ENCODE measurements around the gene SGMS1.

DNA sequence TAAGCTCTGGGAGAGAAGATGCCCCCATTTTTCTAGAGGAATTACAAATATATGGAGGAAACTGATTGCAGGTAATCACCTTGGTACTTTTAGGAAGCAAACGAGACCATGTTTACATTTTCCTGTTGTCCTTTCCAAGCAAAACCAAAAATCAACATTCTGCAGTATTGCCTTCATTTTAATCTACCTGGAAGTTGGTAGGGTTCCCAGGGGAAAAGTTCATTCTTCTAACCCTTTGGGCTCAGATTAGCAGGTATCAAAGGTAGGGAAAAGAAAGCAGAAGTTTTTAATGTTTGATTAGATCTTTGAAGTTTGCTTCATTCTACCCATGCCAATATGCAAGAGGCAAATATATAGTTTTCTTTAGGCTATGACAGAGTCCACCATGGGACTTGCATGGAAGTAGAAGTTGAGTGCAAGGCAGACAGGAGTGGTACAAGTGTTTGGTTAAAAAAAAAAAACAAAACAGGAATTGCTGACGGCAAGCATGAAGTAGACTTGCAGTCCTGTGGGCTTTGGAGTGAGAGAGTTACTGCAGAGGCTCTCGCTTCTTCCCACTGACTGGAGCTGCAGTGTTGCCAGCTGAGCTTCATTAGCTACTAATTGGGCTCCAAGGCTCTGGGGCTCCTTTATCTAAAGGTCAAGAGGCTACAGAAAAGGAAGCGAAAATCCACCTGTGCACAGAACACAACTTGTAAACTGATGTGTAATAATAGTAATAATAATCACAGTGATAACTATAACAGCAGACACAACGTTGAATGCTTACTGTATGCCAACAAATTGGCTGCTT lies 343.5 kb downstream of the SGMS1 start:
- no peak for TF ChIP-seq EZH2phosphoT487 (IDR thresholded peaks at IDR 0.05; ENCODE audit: unreplicated experiment)
- TF ChIP-seq, protein P1, sequence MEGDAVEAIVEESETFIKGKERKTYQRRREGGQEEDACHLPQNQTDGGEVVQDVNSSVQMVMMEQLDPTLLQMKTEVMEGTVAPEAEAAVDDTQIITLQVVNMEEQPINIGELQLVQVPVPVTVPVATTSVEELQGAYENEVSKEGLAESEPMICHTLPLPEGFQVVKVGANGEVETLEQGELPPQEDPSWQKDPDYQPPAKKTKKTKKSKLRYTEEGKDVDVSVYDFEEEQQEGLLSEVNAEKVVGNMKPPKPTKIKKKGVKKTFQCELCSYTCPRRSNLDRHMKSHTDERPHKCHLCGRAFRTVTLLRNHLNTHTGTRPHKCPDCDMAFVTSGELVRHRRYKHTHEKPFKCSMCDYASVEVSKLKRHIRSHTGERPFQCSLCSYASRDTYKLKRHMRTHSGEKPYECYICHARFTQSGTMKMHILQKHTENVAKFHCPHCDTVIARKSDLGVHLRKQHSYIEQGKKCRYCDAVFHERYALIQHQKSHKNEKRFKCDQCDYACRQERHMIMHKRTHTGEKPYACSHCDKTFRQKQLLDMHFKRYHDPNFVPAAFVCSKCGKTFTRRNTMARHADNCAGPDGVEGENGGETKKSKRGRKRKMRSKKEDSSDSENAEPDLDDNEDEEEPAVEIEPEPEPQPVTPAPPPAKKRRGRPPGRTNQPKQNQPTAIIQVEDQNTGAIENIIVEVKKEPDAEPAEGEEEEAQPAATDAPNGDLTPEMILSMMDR (conservative IDR thresholded peaks at IDR 0.05; ENCODE audit: low read depth in 2 of 2) = no peak
- TF ChIP-seq, protein P2, sequence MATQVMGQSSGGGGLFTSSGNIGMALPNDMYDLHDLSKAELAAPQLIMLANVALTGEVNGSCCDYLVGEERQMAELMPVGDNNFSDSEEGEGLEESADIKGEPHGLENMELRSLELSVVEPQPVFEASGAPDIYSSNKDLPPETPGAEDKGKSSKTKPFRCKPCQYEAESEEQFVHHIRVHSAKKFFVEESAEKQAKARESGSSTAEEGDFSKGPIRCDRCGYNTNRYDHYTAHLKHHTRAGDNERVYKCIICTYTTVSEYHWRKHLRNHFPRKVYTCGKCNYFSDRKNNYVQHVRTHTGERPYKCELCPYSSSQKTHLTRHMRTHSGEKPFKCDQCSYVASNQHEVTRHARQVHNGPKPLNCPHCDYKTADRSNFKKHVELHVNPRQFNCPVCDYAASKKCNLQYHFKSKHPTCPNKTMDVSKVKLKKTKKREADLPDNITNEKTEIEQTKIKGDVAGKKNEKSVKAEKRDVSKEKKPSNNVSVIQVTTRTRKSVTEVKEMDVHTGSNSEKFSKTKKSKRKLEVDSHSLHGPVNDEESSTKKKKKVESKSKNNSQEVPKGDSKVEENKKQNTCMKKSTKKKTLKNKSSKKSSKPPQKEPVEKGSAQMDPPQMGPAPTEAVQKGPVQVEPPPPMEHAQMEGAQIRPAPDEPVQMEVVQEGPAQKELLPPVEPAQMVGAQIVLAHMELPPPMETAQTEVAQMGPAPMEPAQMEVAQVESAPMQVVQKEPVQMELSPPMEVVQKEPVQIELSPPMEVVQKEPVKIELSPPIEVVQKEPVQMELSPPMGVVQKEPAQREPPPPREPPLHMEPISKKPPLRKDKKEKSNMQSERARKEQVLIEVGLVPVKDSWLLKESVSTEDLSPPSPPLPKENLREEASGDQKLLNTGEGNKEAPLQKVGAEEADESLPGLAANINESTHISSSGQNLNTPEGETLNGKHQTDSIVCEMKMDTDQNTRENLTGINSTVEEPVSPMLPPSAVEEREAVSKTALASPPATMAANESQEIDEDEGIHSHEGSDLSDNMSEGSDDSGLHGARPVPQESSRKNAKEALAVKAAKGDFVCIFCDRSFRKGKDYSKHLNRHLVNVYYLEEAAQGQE (IDR thresholded peaks at IDR 0.05; ENCODE audit: unreplicated experiment) = no peak
- TF ChIP-seq EZH2 (IDR thresholded peaks at IDR 0.05; ENCODE audit: low read depth, unreplicated experiment) = no peak
- TF ChIP-seq ZNF114 (CRISPR knock-in tag; IDR thresholded peaks at IDR 0.05) = no peak
- no peak for TF ChIP-seq ZNF331 (CRISPR knock-in tag; IDR thresholded peaks at IDR 0.05; ENCODE audit: low read depth)
